Endothelial cell of umbilical vein (primary cell): ENCODE data around the gene KRTAP26-1. TPM values are rescaled to one million over a fixed set of nuclear protein-coding genes. Genes with fewer than 3 reads are reported as not detected.

Experiments used
- BruUV-seq: library from RNA; stranded (reverse); fragments of 400-500 nt; replicated peaks from 2 replicates; lab custom pipeline; 2021; lab: Mats Ljungman, UMichigan
- CTCF ChIA-PET: fragments of 300-600, 350-600 bp; sonication (Branson Sonifier 250); formaldehyde crosslinking; loops from one replicate; lab custom pipeline; 2021; ENCODE audit warnings: antibody characterized with exemption, inconsistent platforms; lab: Charles Lee
- POLR2A ChIA-PET: fragments of 300-600, 350-600 bp; sonication (Branson Sonifier 250); formaldehyde crosslinking; loops from one replicate; lab custom pipeline; 2021; ENCODE audit warnings: antibody characterized with exemption, inconsistent platforms; lab: Charles Lee
- DNase-seq: peaks from one replicate; pipeline ENCODE4 v3.0.0-alpha.2; 2011; ENCODE audit warnings: low read depth, low spot score
- FAIRE-seq: peaks from 2 replicates; lab custom pipeline; 2011; peaks lifted over from hg19 to GRCh38; lab: Jason Lieb, UNC
- H2AFZ ChIP-seq: 2 replicates; pipeline ENCODE4 v1.6.0; 2012; ENCODE audit warnings: low read depth, low read length, control low read depth, inconsistent platforms
- H3K27ac ChIP-seq: 2 replicates; pipeline ENCODE4 v1.5.1; 2011; ENCODE audit warnings: low read depth, mild to moderate bottlenecking, control low read depth, low read length, moderate library complexity; ENCODE audit not compliant: insufficient read depth
- H3K27me3 ChIP-seq, 2 experiments: 2 replicates each; pipeline versions ENCODE4 v1.6.0 to v1.6.1; 2011; ENCODE audit warnings: low read length in 2 of 2, mixed read lengths in 1 of 2; ENCODE audit not compliant: control insufficient read depth in 2 of 2, insufficient read depth in 2 of 2
- H3K36me3 ChIP-seq, 2 experiments: 2 replicates in 1 of 2; 3 replicates in 1 of 2; pipeline ENCODE4 v1.5.1; 2011; ENCODE audit warnings: low read length in 2 of 2, mild to moderate bottlenecking in 1 of 2, moderate library complexity in 1 of 2; ENCODE audit not compliant: control insufficient read depth in 2 of 2, insufficient read depth in 2 of 2; ENCODE audit errors: extremely low read depth in 1 of 2
- H3K4me1 ChIP-seq: 3 replicates; pipeline ENCODE4 v1.5.1; 2011; ENCODE audit warnings: mild to moderate bottlenecking, low read length; ENCODE audit not compliant: control insufficient read depth, insufficient read depth; ENCODE audit errors: extremely low read depth
- H3K4me2 ChIP-seq: 2 replicates; pipeline ENCODE4 v1.6.1; 2011; ENCODE audit warnings: low read length, control low read depth, mixed read lengths; ENCODE audit not compliant: insufficient read depth
- H3K4me3 ChIP-seq, 3 experiments: fragments of 200-600 bp in 1 of 3; sonication (generic), shearing (Covaris generic) in 1 of 3; replicated peaks in 1 of 3; 2 replicates each; pipeline ENCODE4 v1.5.1; 2011 to 2016; ENCODE audit warnings: control low read depth in 3 of 3, low read length in 3 of 3, mild to moderate bottlenecking in 2 of 3, inconsistent platforms in 1 of 3, low read depth in 1 of 3, moderate library complexity in 1 of 3; ENCODE audit not compliant: insufficient read depth in 1 of 3
- H3K79me2 ChIP-seq: 2 replicates; pipeline ENCODE4 v1.6.0; 2012; ENCODE audit warnings: low read length, inconsistent platforms; ENCODE audit not compliant: control insufficient read depth, insufficient read depth
- H3K9ac ChIP-seq: replicated peaks from 2 replicates; pipeline ENCODE3; 2011; ENCODE audit warnings: low read length, control low read depth; ENCODE audit not compliant: insufficient read depth; ENCODE audit errors: extremely low read depth
- H3K9me1 ChIP-seq: replicated peaks from 3 replicates; pipeline ENCODE4 v1.6.0; 2011; ENCODE audit warnings: mild to moderate bottlenecking, low read length; ENCODE audit not compliant: control insufficient read depth, insufficient read depth; ENCODE audit errors: extremely low read depth
- H3K9me3 ChIP-seq: replicated peaks from 2 replicates; pipeline ENCODE4 v1.5.1; 2012; ENCODE audit warnings: low read length, inconsistent platforms; ENCODE audit not compliant: control insufficient read depth, insufficient read depth
- H4K20me1 ChIP-seq: replicated peaks from 2 replicates; pipeline ENCODE3; 2011; ENCODE audit warnings: mild to moderate bottlenecking, low read length; ENCODE audit not compliant: control insufficient read depth, insufficient read depth; ENCODE audit errors: extremely low read depth
- CTCF ChIP-seq, 2 donors: IDR thresholded peaks; 1 replicate in 1 of 2; 2 replicates in 1 of 2; pipeline ENCODE4 v1.5.1; 2011; ENCODE audit warnings: low read length in 2 of 2, mild to moderate bottlenecking in 2 of 2, moderate library complexity in 2 of 2, control low read depth in 1 of 2, inconsistent platforms in 1 of 2, low read depth in 1 of 2; ENCODE audit not compliant: insufficient read depth in 1 of 2; ENCODE audit errors: extremely low read depth in 1 of 2
- EZH2 ChIP-seq: IDR thresholded peaks from 2 replicates; pipeline ENCODE4 v1.6.1; 2012; ENCODE audit warnings: borderline replicate concordance, low read depth, mild to moderate bottlenecking, moderate library complexity, low read length, inconsistent platforms; ENCODE audit not compliant: severe bottlenecking
- FOS ChIP-seq: IDR thresholded peaks from 2 replicates; pipeline ENCODE4 v1.6.1; 2011; ENCODE audit warnings: mild to moderate bottlenecking, low read length, moderate library complexity, borderline replicate concordance; ENCODE audit not compliant: insufficient read depth
- GATA2 ChIP-seq: IDR thresholded peaks from 2 replicates; pipeline ENCODE4 v1.7.0; 2011; ENCODE audit warnings: low read depth, mild to moderate bottlenecking, moderate library complexity, mixed read lengths, low read length; ENCODE audit not compliant: insufficient read length, insufficient read depth
- JUN ChIP-seq: IDR thresholded peaks from 2 replicates; pipeline ENCODE4 v1.6.1; 2011; ENCODE audit warnings: borderline replicate concordance, low read depth; ENCODE audit not compliant: insufficient read length, insufficient read depth
- MAX ChIP-seq: IDR thresholded peaks from 2 replicates; pipeline ENCODE4 v1.6.1; 2011; ENCODE audit not compliant: insufficient read depth, insufficient read length
- MYC ChIP-seq: IDR thresholded peaks from one replicate; pipeline ENCODE4 v1.6.1; 2011; ENCODE audit warnings: mild to moderate bottlenecking, low read depth, low read length
- POLR2A ChIP-seq: IDR thresholded peaks from 2 replicates; pipeline ENCODE4 v1.6.1; 2012; ENCODE audit warnings: low read depth, mild to moderate bottlenecking, control low read depth, low read length
- POLR2AphosphoS5 ChIP-seq: IDR thresholded peaks from 2 replicates; pipeline ENCODE4 v1.6.1; 2012; ENCODE audit warnings: low read depth, mild to moderate bottlenecking, control low read depth, low read length, moderate library complexity; ENCODE audit not compliant: insufficient read depth
- dilution Hi-C: fragments of 300-500 bp; cut with MboI; formaldehyde crosslinking; loops from one replicate; pipeline ENCODE4 v1.15.0; 2019; ENCODE audit warnings: low sequenced_read_pairs; ENCODE audit not compliant: extremely low pct_ligation_motif_present
- intact Hi-C: fragments of 100-400 bp; cut with micrococcal nuclease; formaldehyde crosslinking; loops from one replicate; pipeline ENCODE4 v1.10.0; 2022
- polyA plus RNA-seq, 4 experiments: library from polyadenylated mRNA; depleted of rRNA in 3 of 4; stranded (reverse) in 3 of 4; unstranded in 1 of 4; fragments of >200 nt; gene quantifications; 2 replicates each; pipeline versions ENCODE4 v1.2.1 to v1.2.3, GENCODE V29; 2011 to 2012; ENCODE audit warnings: missing spikeins in 1 of 4
- total RNA-seq: library from RNA; stranded (reverse); gene quantifications from 2 replicates; pipeline ENCODE4 v1.2.3, GENCODE V29; 2021

The KRTAP26-1 gene
- total and polyA plus RNA-seq, 2 donors (not counting 3 experiments of a cell fraction or from before 2014, with no cell fraction given), result not detected

GRCh38 chr21:30326390-30326789 lies 6.3 kb upstream of the KRTAP26-1 start:
- BruUV-seq, result no TSS peak
- H2AFZ ChIP-seq, result no peak overlapping the region
- no peak overlapping the region for H3K4me3 ChIP-seq
- H3K4me2 ChIP-seq, result no peak overlapping the region
- no peak overlapping the region for H3K9ac ChIP-seq
- H3K9me1 ChIP-seq, result no peaks in the 10 kb centered on the region
- no peak overlapping the region for H3K27ac ChIP-seq
- ChIA-PET POLR2A (no interaction called here), CTCF (no interaction called here)
- TF ChIP-seq CTCF (IDR thresholded peaks at IDR 0.05; ENCODE audit: extremely low read depth in 1 of 2, insufficient read depth in 1 of 2, low read depth in 1 of 2, low read length in 2 of 2), result no peak
- TF ChIP-seq JUN, result no peak
- no peak for TF ChIP-seq POLR2A
- no peak for TF ChIP-seq POLR2AphosphoS5
- TF ChIP-seq MYC, result no peak
- no peak for TF ChIP-seq GATA2
- no peak for TF ChIP-seq MAX
- no peak for TF ChIP-seq EZH2
- no peak for TF ChIP-seq FOS
- dilution Hi-C loops (no loop called here), intact Hi-C loops (no loop called here)
- no peaks in the 10 kb centered on the region for H3K79me2 ChIP-seq
- H3K27me3 ChIP-seq, result no peaks in the 10 kb centered on the region
- H4K20me1 ChIP-seq, result no peaks in the 10 kb centered on the region
- H3K36me3 ChIP-seq, result no peaks in the 10 kb centered on the region
- peaks cover 2% of the 10 kb centered on the region for H3K9me3 ChIP-seq
- no peaks in the 10 kb centered on the region for H3K4me1 ChIP-seq
- no peak for DNase-seq
- FAIRE-seq, result no peak
